ENCODE measurements around the gene FBXO22.

- TF ChIP-seq CTCF (IDR thresholded peaks at IDR 0.05; ENCODE audit: poor library complexity) (no peak), EZH2 (IDR thresholded peaks at IDR 0.05; ENCODE audit: borderline replicate concordance) (no peak), EZH2phosphoT487 (IDR thresholded peaks at IDR 0.05; ENCODE audit: low read depth, severe bottlenecking, unreplicated experiment) (no peak)
Measured at GRCh38 chr15:75947092-75947491, 43.4 kb downstream of the FBXO22 start.

Measured in hepatocyte (in vitro differentiated cells).